ENCODE data around the gene RPL7A. TPM values are rescaled to one million over a fixed set of nuclear protein-coding genes. Genes with fewer than 3 reads are reported as not detected.

The RPL7A gene
- total RNA-seq, 1 donor from 2014 or later = 2,045 TPM

GRCh38 chr9:133368249-133368881 lies 20.3 kb downstream of the RPL7A start:
- Mint-ChIP-seq H3K9me3 (ENCODE audit: low read depth) (no peaks in the 10 kb centered on the region), H3K4me1 (ENCODE audit: low read depth) (peaks cover 13% of the 10 kb centered on the region), H3K27ac (peak overlapping the region; percentile 11), H3K36me3 (ENCODE audit: insufficient read depth) (peaks cover 17% of the 10 kb centered on the region), H3K4me3 (ENCODE audit: low read depth) (no peak overlapping the region), H3K27me3 (no peaks in the 10 kb centered on the region)
- no peak for DNase-seq (ENCODE audit: low spot score, unreplicated experiment)
- no peak for TF ChIP-seq CTCF (IDR thresholded peaks at IDR 0.05; ENCODE audit: unreplicated experiment)

- no peak for DNase-seq (ENCODE audit: low spot score, unreplicated experiment)
- H3K27ac Mint-ChIP-seq = no peak overlapping the region
- no peaks in the 10 kb centered on the region for H3K9me3 Mint-ChIP-seq (ENCODE audit: low read depth)
- H3K27me3 Mint-ChIP-seq = no peaks in the 10 kb centered on the region
- no peak overlapping the region for H3K4me3 Mint-ChIP-seq (ENCODE audit: low read depth)
- H3K4me1 Mint-ChIP-seq (ENCODE audit: low read depth) = peaks cover 14% of the 10 kb centered on the region
- no peak for TF ChIP-seq CTCF (IDR thresholded peaks at IDR 0.05; ENCODE audit: unreplicated experiment)
- H3K36me3 Mint-ChIP-seq (ENCODE audit: insufficient read depth) = peaks cover 11% of the 10 kb centered on the region
These were observed 21.4 kb downstream of the RPL7A start for GRCh38 chr9:133369422-133369821.

GRCh38 chr9:133369933-133370332 lies 21.9 kb downstream of the RPL7A start:
- H3K4me1 Mint-ChIP-seq (ENCODE audit: low read depth) = peaks cover 19% of the 10 kb centered on the region
- H3K9me3 Mint-ChIP-seq (ENCODE audit: low read depth) = no peaks in the 10 kb centered on the region
- no peak for TF ChIP-seq CTCF (IDR thresholded peaks at IDR 0.05; ENCODE audit: unreplicated experiment)
- H3K27ac Mint-ChIP-seq = no peak overlapping the region
- H3K36me3 Mint-ChIP-seq (ENCODE audit: insufficient read depth) = peaks cover 11% of the 10 kb centered on the region
- no peaks in the 10 kb centered on the region for H3K27me3 Mint-ChIP-seq
- DNase-seq (ENCODE audit: low spot score, unreplicated experiment) = no peak
- H3K4me3 Mint-ChIP-seq (ENCODE audit: low read depth) = no peak overlapping the region

DNA sequence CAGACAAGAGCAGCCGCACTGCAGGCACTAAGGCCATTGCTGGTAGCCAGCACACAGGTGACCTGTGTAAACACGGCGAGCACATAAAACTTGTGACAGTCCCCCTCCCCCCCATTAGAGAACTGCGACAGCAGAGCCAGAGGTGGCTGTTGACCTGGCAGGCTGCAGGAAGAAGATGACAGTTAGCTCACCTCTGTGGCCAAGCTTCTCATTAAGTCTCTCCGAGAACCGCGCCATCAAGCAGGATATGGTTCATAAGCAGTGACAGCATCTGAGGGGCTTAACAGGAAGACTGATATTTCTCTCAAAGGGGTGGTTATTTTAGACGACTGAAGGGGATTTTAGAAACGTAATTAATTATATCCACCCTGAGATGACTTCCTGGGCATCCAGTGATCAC lies 22.7 kb downstream of the RPL7A start:
- Mint-ChIP-seq H3K27me3 (no peaks in the 10 kb centered on the region), H3K4me3 (ENCODE audit: low read depth) (no peak overlapping the region), H3K36me3 (ENCODE audit: insufficient read depth) (peaks cover 8% of the 10 kb centered on the region), H3K4me1 (ENCODE audit: low read depth) (peaks cover 19% of the 10 kb centered on the region), H3K27ac (no peak overlapping the region), H3K9me3 (ENCODE audit: low read depth) (no peaks in the 10 kb centered on the region)
- DNase-seq (ENCODE audit: low spot score, unreplicated experiment) = no peak
- no peak for TF ChIP-seq CTCF (IDR thresholded peaks at IDR 0.05; ENCODE audit: unreplicated experiment)

DNA sequence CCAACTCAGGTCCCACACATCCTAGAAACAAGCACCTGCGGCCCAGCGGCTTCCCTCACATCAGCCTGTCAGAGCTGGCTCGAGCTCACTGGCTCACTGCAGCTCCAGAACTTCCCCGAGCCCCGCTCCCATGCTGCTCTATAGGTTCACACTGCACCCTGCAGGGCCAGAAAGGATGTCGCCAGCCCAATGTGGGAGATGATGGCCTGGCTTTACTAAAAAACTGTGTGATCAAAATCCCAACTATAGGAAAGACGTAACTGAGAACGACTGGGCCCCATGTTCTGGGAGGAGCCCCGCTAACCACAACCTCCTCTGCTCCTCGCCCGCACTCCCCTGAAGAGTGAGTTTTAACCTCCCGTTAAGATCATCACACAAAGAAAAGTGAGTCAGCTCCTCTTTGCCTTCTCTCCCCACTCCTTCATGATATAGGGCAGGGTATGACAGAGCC lies 23.3 kb downstream of the RPL7A start:
- no peak for DNase-seq (ENCODE audit: low spot score, unreplicated experiment)
- Mint-ChIP-seq H3K27me3 (no peaks in the 10 kb centered on the region), H3K4me1 (ENCODE audit: low read depth) (peaks cover 19% of the 10 kb centered on the region), H3K4me3 (ENCODE audit: low read depth) (no peak overlapping the region), H3K36me3 (ENCODE audit: insufficient read depth) (peaks cover 2% of the 10 kb centered on the region), H3K27ac (no peak overlapping the region), H3K9me3 (ENCODE audit: low read depth) (no peaks in the 10 kb centered on the region)
- no peak for TF ChIP-seq CTCF (IDR thresholded peaks at IDR 0.05; ENCODE audit: unreplicated experiment)
